Measurements from ENCODE around the gene ARHGEF4.
"Not testable (repeated sequence)": the region's sequence is repeated elsewhere in the genome, so short reads cannot be mapped to it uniquely, and the experiment has no call there.

The ARHGEF4 gene

DNA sequence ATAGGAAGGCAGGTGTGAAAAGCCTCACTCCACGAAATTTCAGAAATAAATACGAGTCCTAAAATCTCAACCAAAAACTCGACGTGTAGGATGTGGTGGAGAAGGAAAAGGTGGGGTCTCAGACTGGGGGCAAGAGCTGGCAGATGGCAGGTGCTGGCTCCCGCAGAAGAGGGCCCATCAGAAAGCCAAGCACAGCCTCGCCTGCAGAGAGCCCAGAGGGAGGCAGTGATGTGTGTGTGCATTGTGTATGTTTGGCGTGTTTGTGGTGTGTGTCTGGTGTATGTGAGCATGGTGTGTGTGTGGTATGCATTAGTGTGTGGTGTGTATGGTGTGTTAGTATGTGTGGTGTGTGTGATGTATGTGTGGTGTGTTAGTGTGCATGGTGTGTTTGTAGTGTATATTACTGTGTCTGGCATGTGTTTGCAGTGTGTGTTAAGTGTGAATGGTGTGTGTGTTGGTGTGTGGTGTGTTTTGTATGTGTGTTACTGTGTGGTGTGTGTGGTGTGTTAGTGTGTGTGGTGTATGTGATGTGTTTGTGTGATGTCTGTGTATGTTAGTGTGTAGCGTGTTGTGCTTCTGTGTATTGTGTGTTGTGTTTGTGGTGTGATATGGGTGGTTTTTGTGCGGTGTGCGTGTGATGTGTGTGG, 140.0 kb downstream of the ARHGEF4 start:
- DNase-seq (ENCODE audit: low read depth in 2 of 2), result no peak

DNA sequence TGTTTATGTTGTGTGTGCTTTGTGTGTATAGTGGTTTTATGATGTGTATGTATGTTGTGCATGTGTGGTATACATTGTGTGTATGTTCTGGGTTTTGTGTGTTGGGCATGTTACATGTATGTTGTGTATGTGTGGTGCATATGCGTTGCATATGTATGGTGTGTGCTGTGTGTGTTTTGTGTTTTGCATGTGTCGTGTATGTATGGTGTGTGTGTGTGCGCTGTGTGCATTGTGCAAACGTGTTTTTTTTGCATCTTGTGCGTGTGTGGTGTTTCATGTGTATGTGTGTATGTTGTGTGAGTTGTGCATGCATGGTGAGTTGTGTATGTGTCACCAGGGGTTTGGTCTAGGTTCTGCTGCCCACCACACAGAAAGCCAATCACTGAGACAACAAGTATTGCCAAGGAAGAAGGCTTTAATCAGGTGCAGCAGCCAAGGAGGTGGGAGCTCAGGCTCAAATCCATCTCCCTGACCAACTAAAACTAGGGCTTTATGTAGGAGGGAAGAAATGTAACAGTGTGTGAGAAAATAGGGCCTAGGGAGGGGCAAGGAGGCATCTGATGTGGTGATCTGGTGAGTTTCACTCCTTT, 140.8 kb downstream of the ARHGEF4 start:
- DNase-seq (ENCODE audit: low read depth in 2 of 2), result no peak

DNA sequence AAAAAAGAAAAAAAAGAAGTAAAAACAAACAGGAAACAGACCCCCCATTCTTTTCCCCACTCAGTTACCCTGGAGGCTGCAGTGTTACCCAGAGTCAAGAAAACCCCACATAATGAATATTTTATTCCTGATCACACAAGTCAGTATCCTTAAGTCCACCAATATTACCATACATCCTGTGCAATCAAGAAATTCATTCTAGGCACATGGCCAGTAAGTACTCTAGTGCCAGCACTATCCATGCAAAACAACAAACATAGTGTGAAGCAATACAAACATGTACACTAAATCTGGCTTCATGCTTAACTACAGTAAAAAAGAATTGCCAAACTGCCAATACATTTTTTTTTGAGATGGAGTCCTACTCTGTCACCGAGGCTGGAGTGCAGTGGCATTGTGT, 145.0 kb downstream of the ARHGEF4 start:
- DNase-seq (ENCODE audit: low read depth in 2 of 2), result no peak

DNA sequence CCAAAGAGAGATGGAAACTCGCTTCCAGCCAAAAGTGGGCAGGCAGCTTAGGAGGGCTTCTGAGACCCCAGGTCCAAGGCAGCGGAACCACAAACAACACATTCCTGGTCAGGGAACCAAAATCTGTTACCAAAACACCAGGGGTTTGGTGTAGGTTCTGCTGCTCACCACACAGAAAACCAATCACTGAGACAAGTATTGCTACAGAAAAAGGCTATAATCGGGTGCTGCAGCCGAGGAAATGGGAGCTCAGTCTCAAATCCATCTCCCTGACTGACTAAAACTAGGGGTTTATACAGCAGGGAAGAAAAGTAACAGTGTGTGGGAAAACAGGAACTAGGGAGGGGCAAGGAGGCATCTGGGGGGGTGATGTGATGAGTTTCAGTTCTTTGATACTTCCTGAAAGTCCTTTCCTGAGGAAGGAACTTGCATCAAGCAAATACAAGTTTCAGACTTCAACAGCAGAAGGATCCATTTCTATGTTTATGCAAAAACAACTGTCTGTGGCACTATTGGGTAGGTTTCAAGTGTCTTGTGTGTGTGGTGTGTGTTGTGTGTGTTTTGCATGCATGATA, 148.6 kb downstream of the ARHGEF4 start:
- DNase-seq (ENCODE audit: low read depth in 2 of 2), result no peak

DNA sequence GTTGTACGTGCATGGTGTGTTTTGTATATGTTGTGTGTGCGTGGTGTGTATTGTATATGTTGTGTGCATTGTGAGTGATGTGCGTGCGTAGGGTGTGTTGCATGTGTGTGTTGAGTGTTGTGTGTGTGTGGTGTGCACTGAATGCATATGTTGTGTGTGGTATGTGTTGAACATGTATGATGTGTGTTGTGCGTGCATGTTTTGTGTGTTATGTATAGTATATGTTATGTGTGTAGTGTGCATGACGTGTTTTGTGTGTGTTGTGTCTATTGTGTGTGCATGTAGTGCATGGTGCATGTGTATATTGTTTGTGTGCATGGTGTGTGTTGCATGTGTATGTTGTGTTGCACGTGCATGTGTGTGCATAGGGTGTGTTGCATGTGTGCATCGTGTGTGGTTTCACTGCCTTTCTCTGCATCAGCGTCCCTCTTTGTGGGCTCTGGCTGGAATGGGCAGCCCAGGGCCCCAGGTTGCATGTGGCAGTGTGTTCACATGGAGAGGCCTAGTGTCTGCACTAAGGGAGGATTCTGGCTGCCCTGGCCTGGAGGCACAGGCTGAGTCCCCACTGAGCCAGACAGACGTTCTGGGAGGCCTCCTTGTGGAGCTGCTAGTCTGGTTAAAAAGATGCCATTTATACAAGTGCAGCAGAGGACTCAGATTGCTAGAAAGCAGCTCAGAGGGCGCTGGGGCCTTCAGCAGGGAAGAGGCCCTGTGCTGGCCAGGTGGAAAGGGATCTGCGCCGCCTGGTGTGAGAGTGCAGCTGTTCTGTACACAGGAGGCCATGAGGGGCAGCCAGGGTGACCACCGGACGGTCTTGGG, 149.3 kb downstream of the ARHGEF4 start:
- DNase-seq (ENCODE audit: low read depth in 2 of 2), result no peak

DNA sequence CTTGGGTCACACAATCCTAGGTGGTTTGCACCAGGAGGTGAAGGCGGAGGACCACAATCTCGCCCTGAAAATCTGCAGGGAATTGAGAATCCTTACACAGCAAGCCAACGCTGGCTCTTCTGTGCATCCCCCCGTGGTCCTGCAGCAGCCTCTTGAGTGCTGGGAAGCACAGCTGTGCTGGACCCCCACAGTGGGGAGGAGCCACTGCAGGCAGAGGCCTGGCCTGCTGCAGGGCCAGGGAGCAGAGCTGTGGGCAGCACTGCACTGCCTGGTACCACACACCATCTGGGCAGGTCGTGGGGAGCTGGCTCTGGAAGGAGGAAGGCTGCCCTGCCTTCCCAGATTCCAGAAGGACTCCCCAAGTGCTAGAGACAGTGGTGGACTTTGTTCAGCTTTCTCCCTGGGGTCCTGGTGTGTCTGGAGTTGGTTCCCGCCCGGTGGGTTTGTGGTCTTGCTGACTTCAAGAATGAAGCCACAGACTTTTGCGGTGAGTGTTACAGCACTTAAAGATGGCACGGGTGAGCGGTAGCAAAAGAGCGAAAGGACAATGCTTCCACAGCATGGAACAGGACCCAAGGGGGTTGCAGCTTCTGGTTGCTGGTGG, 150.3 kb downstream of the ARHGEF4 start:
- no peak for DNase-seq (ENCODE audit: low read depth in 2 of 2)

DNA sequence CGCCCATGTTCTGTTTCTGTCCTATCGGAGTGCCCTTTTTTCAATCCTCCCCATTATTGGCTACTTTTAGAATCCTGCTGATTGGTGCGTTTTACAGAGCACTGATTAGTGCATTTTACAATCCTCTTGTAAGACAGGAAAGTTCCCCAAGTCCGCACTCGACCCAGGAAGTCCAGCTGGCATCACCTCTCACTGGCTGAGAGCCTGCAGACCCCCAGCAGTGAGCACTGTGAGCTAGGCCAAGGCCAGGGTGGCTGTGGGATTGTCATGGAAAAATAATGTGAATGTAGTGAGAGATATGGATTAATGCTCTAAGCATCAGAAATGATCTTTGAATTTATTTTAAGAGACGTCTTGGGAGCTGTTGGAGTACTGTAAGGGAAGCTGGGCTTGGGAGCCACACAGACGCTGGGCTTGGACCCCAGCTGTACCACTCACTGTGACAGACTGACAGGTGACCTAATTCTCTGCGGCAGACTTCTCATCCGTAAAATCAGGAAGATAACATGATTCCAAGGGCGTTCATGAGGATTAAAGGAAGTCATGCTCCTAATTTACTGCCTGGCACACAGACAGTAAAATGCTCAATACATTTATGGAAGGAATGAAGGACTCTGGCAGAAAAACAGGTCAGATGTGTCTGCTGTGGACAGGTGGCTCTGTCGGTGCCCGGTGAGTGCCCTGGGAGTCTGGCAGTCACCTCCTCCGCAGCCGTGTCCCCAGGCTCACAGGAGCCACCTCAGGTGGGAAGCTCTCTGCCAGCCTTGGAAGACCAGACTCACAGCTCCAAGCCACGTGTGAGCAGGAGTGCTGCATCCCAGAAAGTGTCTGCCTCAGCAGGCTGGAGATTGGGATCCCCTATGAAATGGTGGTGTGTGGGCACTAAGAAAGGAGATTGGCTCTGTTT, 151.1 kb downstream of the ARHGEF4 start:
- no peak for DNase-seq (ENCODE audit: low read depth in 2 of 2)

DNA sequence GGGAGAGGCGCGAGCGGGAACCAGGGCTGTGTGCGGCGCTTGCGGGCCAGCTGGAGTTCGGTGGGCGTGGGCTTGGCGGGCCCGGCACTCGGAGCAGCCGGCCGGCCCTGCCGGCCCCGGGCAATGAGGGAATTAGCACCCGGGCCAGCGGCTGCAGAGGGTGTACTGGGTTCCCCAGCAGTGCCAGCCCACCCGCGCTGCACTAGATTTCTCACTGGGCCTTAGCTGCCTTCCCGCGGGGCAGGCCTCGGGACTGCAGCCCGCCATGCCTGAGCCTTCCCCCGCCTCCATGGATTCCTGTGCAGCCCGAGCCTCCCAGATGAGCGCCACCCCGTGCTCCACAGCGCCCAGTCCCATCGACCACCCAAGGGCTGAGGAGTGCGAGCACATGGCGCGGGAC, 154.7 kb downstream of the ARHGEF4 start:
- DNase-seq (ENCODE audit: low read depth in 2 of 2), result not testable (repeated sequence)

DNA sequence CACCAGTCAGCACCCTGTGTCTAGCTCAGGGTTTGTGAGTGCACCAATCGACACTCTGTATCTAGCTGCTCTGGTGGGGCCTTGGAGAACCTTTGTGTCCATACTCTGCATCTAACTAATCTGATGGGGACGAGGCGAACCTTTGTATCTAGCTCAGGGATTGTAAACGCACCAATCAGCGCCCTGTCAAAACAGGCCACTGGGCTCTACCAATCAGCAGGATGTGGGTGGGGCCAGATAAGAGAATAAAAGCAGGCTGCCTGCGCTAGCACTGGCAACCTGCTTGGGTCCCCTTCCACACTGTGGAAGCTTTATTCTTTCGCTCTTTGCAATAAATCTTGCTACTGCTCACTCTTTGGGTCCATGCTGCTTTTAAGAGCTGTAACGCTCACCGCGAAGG, 155.3 kb downstream of the ARHGEF4 start:
- DNase-seq (ENCODE audit: low read depth in 2 of 2), result not testable (repeated sequence)

DNA sequence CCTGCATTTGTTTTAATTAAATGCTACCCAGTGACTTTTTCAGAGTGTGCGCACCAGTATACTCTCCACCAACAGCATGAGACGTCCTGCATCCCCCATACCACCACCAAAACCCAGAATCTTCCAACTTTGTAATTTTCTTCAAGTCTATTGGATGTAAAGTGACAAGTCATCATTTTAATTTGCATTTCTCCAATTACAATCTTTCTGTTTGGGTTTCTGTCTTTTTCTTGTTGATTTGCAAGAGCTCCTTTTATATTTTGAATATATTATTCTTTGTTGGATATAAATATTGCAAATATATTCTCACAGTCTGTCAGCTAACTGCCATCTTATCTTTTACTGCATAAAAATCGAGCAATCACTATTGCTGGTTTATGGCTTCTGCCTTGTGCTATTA, 160.0 kb downstream of the ARHGEF4 start:
- DNase-seq (ENCODE audit: low read depth in 2 of 2), result no peak

DNA sequence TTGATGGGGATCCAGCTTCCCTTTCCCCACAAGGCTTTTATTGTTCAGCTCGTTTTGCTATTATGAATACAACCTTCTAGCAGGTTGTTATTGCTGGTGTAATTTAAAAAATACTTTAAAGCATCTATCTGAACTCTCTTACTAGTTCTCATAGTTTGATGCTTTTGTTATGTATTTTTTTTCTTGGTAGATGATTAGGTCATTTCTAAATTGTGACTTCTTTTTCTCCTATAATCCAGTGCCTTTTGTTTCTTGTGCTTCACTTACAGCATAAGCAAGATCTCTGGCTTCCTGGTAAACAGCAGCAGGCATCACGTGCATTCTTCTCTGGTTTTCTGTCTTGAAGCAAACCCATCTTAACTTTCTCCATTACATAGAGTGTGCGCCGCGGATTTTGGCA, 160.5 kb downstream of the ARHGEF4 start:
- DNase-seq (ENCODE audit: low read depth in 2 of 2), result no peak

DNA sequence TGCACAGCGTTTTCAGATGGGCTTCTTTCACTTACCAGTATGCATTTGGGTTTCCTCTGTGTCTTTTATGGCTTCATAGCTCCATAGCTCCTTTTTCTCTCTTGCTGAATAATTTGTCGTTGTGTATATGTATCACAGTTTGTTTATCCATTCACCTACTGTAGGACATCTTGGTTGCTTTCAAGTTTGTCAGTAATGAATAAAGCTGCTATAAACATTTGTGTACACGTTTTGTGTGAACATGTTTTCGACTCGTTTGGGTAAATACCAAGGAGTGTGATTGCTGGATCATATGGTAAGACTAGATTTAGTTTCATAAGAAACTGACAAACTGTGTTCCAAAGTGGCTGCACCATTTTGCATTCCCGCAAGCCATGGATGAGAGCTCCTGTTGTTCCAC, 161.8 kb downstream of the ARHGEF4 start:
- DNase-seq (ENCODE audit: low read depth in 2 of 2), result no peak

DNA sequence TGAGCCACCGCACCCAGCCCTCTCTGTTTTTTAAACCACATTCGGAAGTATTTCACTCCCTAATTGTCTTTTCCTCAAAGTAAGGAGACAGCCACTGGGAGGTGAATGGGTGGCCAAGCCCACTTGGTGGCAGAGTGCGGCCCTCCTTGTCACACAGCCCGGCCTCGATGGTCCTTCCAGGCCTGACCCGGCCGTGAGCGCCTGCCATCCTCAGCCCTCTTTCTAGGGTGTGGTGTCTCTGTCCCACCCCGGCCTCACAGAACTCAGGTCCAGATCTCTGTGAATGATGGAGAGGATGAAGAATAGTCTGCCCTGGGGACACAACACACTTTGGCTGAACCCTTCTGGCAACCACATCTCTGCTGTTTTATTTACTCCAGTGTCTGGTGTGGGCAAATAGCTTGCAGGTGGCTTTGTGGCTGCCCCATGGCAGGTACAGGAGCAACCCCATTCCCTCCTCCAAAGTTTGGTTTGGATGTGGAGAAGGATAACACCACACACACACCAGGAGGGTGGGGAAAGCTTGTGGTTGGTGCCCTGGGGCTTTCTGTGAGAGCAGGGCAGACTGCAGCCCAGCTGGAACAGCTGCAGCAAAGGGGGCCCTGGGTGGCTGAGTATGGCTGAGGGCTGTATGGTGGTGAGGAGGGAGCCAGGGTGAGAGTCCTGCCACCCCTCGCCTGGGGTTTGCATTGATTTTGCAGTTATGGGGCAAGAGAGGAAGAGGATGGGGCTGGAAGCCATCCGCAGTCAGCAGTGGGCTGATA, 167.9 kb downstream of the ARHGEF4 start:
- no peak for DNase-seq (ENCODE audit: low read depth in 2 of 2)

DNA sequence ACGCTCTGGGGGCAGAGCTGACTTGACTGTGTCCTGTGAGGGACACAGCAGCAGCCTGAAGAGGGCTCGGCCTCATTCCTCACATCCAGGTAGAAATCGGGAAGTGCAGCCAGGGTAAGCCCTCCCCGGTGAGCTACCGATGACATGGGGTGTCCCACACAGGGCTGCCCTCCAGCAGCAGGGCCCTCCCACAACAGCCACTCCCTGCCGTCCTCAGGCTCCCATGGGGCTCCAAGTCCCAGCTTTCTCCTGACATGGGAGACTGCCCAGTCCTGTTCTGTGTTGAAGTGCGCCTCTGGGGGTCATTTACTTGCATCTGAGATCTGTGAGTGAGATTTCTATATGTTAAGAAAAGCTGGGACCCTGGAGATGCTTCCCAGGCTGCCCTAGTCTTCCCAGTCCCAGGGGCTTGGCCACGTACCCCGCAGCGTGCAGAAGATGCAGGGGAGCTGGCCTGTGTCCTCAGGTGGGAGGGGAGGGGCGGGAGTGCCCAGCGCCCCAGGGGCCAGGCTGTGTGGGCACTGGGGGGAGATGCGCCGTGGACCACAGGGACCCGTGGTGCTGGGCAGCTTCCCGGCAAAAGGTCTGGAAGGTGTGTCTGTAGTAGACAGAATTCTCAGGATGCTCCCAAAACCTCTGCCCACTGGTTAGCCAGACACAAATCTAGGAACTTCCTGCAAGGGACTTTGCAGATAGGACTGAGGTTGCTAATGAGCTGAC, 168.7 kb downstream of the ARHGEF4 start:
- DNase-seq (ENCODE audit: low read depth in 2 of 2), result no peak

DNA sequence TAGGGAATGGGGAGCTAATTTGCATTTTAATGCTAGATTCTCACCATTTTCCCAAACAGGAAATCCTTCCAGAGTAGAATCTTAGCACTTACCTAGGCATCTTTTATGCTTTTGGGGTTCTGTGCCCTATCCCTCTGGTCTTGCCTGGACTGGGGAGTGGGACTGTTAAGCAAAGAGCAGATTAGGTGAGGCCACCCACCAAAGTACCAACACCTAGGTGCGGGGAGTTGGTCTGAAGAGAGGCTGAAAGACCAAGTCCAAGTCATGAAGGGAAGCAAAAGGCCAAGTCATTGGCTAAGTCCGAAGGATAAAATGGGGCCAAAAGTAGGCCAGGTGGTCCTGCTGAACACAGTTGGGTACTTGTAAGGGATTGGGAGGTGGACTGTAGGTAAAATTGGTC, 169.8 kb downstream of the ARHGEF4 start:
- no peak for DNase-seq (ENCODE audit: low read depth in 2 of 2)

DNA sequence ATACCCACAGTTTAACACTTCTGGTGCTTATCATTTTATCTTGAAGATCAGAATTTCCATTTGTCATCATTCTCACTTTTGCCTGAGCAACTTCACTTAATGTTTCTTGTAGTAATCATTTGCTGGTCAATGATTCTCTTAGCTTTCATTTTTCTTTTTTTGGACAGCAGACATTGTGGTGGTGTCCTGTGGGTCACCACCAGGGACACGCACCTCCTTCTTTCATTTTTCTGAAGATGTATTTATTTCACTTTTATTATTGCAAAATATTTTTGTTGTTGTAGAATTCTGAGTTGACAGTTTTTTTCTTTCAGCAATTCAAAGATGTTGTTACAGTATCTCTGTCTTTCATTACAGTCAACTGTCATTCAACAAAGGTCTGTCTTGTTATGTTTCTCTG, 172.3 kb downstream of the ARHGEF4 start:
- DNase-seq (ENCODE audit: low read depth in 2 of 2), result no peak

DNA sequence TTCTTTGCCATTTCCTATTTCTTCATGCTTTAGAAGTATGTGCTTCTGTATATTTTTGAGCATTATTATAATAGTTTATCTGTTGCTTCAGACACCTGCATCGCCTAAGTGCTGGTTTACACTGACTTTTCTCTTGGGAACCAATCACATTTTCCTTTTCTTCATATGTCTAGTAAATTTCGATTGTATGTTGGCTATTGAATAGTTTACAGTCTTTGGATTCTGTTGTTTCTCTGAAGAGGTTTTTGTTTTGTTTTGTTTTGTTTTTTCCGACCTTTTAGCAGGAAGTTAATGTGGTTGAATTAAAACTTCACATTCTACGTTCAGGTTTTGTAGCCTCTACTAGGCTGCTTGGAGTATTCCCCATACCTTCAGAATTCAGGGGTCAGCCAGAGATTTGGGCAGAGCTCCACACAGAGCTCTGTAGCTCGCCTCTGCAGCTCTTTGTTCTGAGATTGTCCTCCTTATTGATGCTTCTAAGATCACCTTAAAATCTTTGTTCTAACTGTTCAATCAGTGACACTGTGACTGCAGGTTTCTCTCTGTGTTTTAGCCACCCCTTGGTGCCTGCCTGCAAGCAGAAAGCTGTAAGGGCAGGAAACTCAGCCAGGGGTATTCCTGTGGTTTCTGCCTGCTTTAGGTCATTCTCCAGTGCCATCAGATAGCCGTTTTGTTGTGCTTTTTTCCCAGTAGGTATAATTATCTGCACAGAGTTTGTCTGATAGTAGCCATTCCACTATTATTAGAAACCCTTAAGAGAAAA, 173.2 kb downstream of the ARHGEF4 start:
- DNase-seq (ENCODE audit: low read depth in 2 of 2), result no peak

DNA sequence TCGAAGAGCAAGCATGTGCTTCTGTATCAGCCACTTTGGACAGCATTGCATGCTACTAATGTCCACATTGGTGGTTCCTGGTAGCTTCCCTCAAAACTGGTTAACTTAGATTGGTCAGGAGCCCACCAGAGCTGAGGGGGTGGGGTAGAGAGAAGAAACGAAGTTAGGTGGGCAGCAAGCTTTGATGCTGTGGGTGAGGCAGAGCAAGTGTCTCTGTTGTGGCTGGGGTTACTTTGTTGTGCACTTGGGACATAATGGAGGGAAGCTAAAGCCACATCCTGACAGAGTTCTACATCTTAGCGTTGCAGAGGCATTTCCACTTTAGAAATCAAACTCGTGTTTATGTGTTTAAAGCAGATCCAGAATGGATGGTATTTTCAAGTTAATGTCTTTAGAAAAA, 173.9 kb downstream of the ARHGEF4 start:
- no peak for DNase-seq (ENCODE audit: low read depth in 2 of 2)

DNA sequence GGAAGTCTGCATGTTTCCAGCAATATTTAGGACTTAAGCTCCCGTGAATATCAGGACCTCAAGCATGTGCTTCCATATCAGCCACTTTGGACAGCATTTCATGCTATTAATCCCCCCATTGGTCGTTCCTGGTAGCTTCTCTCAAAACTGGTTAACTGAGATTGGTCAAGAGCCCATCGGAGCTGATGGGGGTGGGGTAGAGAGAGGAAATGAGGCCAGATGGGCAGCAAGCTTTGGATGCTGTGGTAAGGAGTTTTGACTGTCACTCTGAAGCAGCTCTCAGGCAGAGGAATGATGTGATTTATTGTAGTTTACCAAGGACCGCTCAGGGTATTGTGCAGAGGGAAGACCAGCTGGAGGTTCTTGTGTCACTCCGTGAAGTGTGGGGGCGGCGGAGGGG, 174.8 kb downstream of the ARHGEF4 start:
- no peak for DNase-seq (ENCODE audit: low read depth in 2 of 2)

Data from stimulated activated CD4-positive, alpha-beta T cell treated with anti-CD3 and anti-CD28 coated beads, Interleukin-1b, Interleukin-23, amount 100 ng/mL, for 4 hours (primary cell).